Ovary (tissue), 9 donors: ENCODE results near the gene SMC5. TPM values are rescaled to one million over a fixed set of nuclear protein-coding genes. Genes with fewer than 3 reads are reported as not detected.
A peak's percentile ranks its signal among the peaks of the same experiment; 100 is the strongest.

Experiments used
- DNase-seq, 5 donors: peaks; one replicate each; pipeline ENCODE4 v3.0.0-alpha.2; 2019 to 2020
- H3K27ac ChIP-seq, 2 donors: fragments of 200-600 bp; one replicate each; pipeline versions ENCODE4 v1.5.1 to v1.8.0; 2019 to 2022
- H3K27me3 ChIP-seq: fragments of 200-600 bp; one replicate; pipeline ENCODE4 v1.8.0; 2022
- H3K36me3 ChIP-seq: fragments of 200-600 bp; sonication (generic); one replicate; pipeline ENCODE4 v1.5.1; 2019
- H3K4me1 ChIP-seq: one replicate; pipeline ENCODE4 v1.8.1; 2013; ENCODE audit warnings: mild to moderate bottlenecking, moderate library complexity; ENCODE audit not compliant: insufficient read depth
- H3K4me3 ChIP-seq: fragments of 200-600 bp; sonication (generic); one replicate; pipeline ENCODE4 v1.5.1; 2017
- H3K9me3 ChIP-seq, 2 donors: fragments of 200-600 bp in 1 of 2; sonication (generic) in 1 of 2; one replicate each; pipeline versions ENCODE4 v1.5.1 to v1.8.1; 2013 to 2019; ENCODE audit warnings: mild to moderate bottlenecking in 1 of 2, moderate library complexity in 1 of 2
- CTCF ChIP-seq, 3 donors: fragments of 450-650 bp in 2 of 3; fragments of 200-600 bp in 1 of 3; IDR thresholded peaks; one replicate each; pipeline versions ENCODE4 v1.5.1 to v1.8.0; 2016 to 2022; ENCODE audit warnings: antibody characterized with exemption in 3 of 3, mild to moderate bottlenecking in 1 of 3
- EP300 ChIP-seq: sonication (generic); formaldehyde crosslinking; IDR thresholded peaks from one replicate; pipeline ENCODE4 v1.6.1; 2017; ENCODE audit warnings: antibody characterized with exemption
- POLR2A ChIP-seq: fragments of 450-650 bp; IDR thresholded peaks from one replicate; pipeline ENCODE4 v1.6.1; 2017; ENCODE audit warnings: antibody characterized with exemption, mild to moderate bottlenecking, moderate library complexity
- WGBS, 3 donors: extraction: QIAGEN DNeasy Blood & Tissue Kit in 1 of 3; methylation state at CpG; one replicate each; pipeline versions ENCODE4 v1.1.5 to v1.1.7; 2013 to 2017; 5-methylcytosine and 5-hydroxymethylcytosine counted together
- intact Hi-C, 4 donors: fragments of 100-400 bp; cut with DNase I; formaldehyde crosslinking; loops; one replicate each; pipeline versions ENCODE4 v1.11.0 to v1.15.1; 2022 to 2023
- polyA plus RNA-seq, 2 donors: library from polyadenylated mRNA; stranded (reverse); fragments of 200-250 nt in 1 of 2; fragments of 350-450 nt in 1 of 2; fragmentation: Illumina TruSeq in 1 of 2; extraction: RNeasy Lipid Tissue Mini Kit (QIAGEN cat#74804) in 1 of 2; gene quantifications; one replicate each; pipeline ENCODE4 v1.2.3, GENCODE V29; 2013 to 2014
- total RNA-seq, 7 donors: library from RNA; depleted of rRNA in 2 of 7; stranded (reverse); fragments of >200 nt in 2 of 7; fragmentation: NEBNext Ultra II Directional in 3 of 7; extraction: Animal tissue kit (Norgen Biotek cat#: 25700) in 3 of 7; gene quantifications; one replicate each; pipeline versions ENCODE4 v1.1.0 to v1.2.4, GENCODE V29; 2016 to 2023
- donor health status: DM: no; HTN: no; CAD: no; lungs with moderate emphysema.
- donor health status: DM: no; HTN: no; CAD: no.
- donor health status: Bipolar disorder and iron deficiency.
- donor health status: DM: yes; HTN: yes; CAD: no.
- donor health status: DM: no; HTN: no; CAD: no.
- donor health status: DM: yes; HTN: yes; CAD: no.

The SMC5 gene
- total and polyA plus RNA-seq, 9 donors, result 19.5 to 55.8 (median 46.1) TPM

DNA sequence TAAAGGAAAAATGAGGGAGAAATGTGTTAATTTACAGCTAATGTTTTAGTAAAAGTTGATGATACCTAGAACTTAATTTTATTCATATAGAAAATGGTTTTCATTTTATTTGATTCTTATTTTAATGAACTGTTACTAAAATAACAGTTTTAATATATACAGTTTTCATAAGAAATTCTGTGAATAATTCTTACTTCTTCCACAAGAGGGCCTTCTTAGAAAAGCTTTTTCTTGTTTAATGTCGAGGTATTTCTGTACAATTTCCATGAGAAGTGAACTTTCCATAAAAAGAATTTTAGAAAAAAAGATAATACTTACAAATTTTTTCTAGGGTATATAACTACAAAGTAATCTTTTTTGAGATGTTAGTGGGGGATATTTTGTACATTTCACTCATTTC, 81.8 kb downstream of the SMC5 start:
- H3K4me3 ChIP-seq, result no peak overlapping the region
- TF ChIP-seq CTCF (IDR thresholded peaks at IDR 0.05) (peak in 2 of 3 donors; percentile 22 to 37), EP300 (no peak)
- no peak overlapping the region for H3K27ac ChIP-seq
- intact Hi-C loops, result loop anchor here in 2 of 4 donors (10.0 kb wide), 2 partner anchors 144 to 264 kb away; no protein-coding TSS in a partner anchor
- H3K4me1 ChIP-seq, result no peaks in the 10 kb centered on the region
- H3K27me3 ChIP-seq, result no peaks in the 10 kb centered on the region
- H3K36me3 ChIP-seq, result no peaks in the 10 kb centered on the region
- 0 to 2% (median 0%) methylated on average over 1 of the region's 1 CpG for WGBS, 3 donors
- no peaks in the 10 kb centered on the region for H3K9me3 ChIP-seq
- DNase-seq, result no peak

DNA sequence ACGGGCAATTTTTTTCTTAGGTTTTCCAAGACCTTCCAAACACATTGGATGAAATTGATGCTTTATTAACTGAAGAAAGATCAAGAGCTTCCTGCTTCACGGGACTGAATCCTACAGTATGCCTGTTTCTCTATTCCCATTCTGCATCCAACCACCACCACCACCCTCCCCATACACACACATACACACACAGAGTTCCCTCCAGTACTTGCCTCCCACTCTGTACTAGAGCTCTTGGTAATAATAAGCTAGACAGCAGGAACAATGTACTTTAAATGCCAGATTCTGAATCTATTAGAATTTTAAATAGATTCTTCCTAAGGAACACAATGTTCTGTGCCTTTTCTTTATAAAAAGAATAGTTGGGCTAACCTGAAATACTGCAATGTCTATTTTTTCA, 88.3 kb downstream of the SMC5 start:
- intact Hi-C loops, result loop anchor here in 2 of 4 donors (10.0 kb wide), 2 partner anchors 138 to 258 kb away; no protein-coding TSS in a partner anchor
- H3K27me3 ChIP-seq, result peaks cover 3% of the 10 kb centered on the region
- no peaks in the 10 kb centered on the region for H3K36me3 ChIP-seq
- H3K27ac ChIP-seq, result no peak overlapping the region
- no peaks in the 10 kb centered on the region for H3K4me1 ChIP-seq
- no peak for DNase-seq
- TF ChIP-seq POLR2A (no peak), EP300 (no peak), CTCF (IDR thresholded peaks at IDR 0.05) (no peak)
- H3K9me3 ChIP-seq, result no peaks in the 10 kb centered on the region
- no peak overlapping the region for H3K4me3 ChIP-seq
- WGBS, 3 donors, result 71 to 82% (median 77%) methylated on average over 2 of the region's 2 CpGs

- H3K36me3 ChIP-seq, result no peaks in the 10 kb centered on the region
- WGBS, 3 donors, result 12 to 19% (median 14%) methylated on average over 1 of the region's 1 CpG
- intact Hi-C loops, result loop anchor here in 2 of 4 donors (10.0 kb wide), 2 partner anchors 52 to 252 kb away; no protein-coding TSS in a partner anchor
- no peak overlapping the region for H3K4me3 ChIP-seq
- H3K9me3 ChIP-seq, result no peaks in the 10 kb centered on the region
- DNase-seq, result no peak
- no peak overlapping the region for H3K27ac ChIP-seq
- H3K4me1 ChIP-seq, result peaks cover 2% of the 10 kb centered on the region
- peaks cover 3% of the 10 kb centered on the region for H3K27me3 ChIP-seq
- TF ChIP-seq CTCF (IDR thresholded peaks at IDR 0.05), result no peak
- TF ChIP-seq EP300, result no peak
- TF ChIP-seq POLR2A, result no peak
Observed at GRCh38 chr9:70352356-70352755, 93.6 kb downstream of the SMC5 start.

DNA sequence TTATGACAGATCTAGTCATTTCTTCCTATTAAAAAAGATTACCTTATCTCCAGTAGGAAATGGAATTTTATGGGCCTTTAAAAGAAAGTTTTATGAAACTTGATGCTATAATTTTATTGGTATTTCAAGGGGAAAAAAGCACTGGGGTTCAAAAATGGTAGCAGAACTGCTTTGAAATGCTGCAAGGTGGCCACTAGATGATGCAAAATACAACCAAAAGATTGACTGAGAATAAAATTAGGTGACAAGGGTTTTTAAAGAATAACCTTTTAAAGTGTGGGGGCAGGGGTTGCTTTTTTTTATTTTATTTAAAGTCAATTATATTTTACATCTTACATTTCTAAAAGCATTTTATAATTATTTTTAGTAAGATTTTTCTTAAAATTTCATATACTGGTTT, 94.0 kb downstream of the SMC5 start:
- H3K4me3 ChIP-seq, result no peak overlapping the region
- no peaks in the 10 kb centered on the region for H3K9me3 ChIP-seq
- no peak overlapping the region for H3K27ac ChIP-seq
- no peaks in the 10 kb centered on the region for H3K36me3 ChIP-seq
- no peak for DNase-seq
- H3K27me3 ChIP-seq, result peaks cover 2% of the 10 kb centered on the region
- intact Hi-C loops, result loop anchor here in 2 of 4 donors (10.0 kb wide), 2 partner anchors 52 to 252 kb away; no protein-coding TSS in a partner anchor
- H3K4me1 ChIP-seq, result peaks cover 2% of the 10 kb centered on the region
- TF ChIP-seq POLR2A (no peak), CTCF (IDR thresholded peaks at IDR 0.05) (peak in 2 of 3 donors; percentile 32 to 61)
